ENCODE results near the gene HMGB1.
A peak's percentile ranks its signal among the peaks of the same experiment; 100 is the strongest.
"Not testable (repeated sequence)": the region's sequence is repeated elsewhere in the genome, so short reads cannot be mapped to it uniquely, and the experiment has no call there.

HMGB1 gene

GRCh38 chr13:30464496-30465342, 1.0 kb downstream of the HMGB1 start:
- DNase-seq: peak; percentile 50

GRCh38 chr13:30463787-30464495, 1.8 kb downstream of the HMGB1 start:
- DNase-seq: no peak

GRCh38 chr13:30461279-30462066, 4.3 kb downstream of the HMGB1 start:
- not testable (repeated sequence) for DNase-seq

- DNase-seq: no peak
These were observed 8.3 kb downstream of the HMGB1 start for GRCh38 chr13:30457306-30457891.

GRCh38 chr13:30456290-30456689, 9.4 kb downstream of the HMGB1 start:
- DNase-seq: no peak

GRCh38 chr13:30454991-30455390, 10.7 kb downstream of the HMGB1 start:
- DNase-seq: no peak

GRCh38 chr13:30453727-30454126, 12.0 kb downstream of the HMGB1 start:
- no peak for DNase-seq

GRCh38 chr13:30451476-30451875, 14.3 kb downstream of the HMGB1 start:
- DNase-seq: not testable (repeated sequence)

- no peak for DNase-seq
These were observed 15.7 kb downstream of the HMGB1 start for GRCh38 chr13:30450066-30450465.

GRCh38 chr13:30448441-30448840, 17.3 kb downstream of the HMGB1 start:
- DNase-seq: no peak

GRCh38 chr13:30446126-30446500, 19.6 kb downstream of the HMGB1 start:
- no peak for DNase-seq

- DNase-seq: no peak
These were observed 21.8 kb downstream of the HMGB1 start for GRCh38 chr13:30443957-30444404.

GRCh38 chr13:30443491-30443890, 22.2 kb downstream of the HMGB1 start:
- not testable (repeated sequence) for DNase-seq

GRCh38 chr13:30442926-30443325, 22.8 kb downstream of the HMGB1 start:
- DNase-seq: no peak

- DNase-seq: no peak
These were observed 24.6 kb downstream of the HMGB1 start for GRCh38 chr13:30440910-30441703.

GRCh38 chr13:30438286-30438685, 27.4 kb downstream of the HMGB1 start:
- no peak for DNase-seq

GRCh38 chr13:30437177-30437576, 28.6 kb downstream of the HMGB1 start:
- DNase-seq: no peak

- DNase-seq: no peak
These were observed 29.8 kb downstream of the HMGB1 start for GRCh38 chr13:30435911-30436451.

GRCh38 chr13:30431269-30431940, 34.3 kb downstream of the HMGB1 start:
- DNase-seq: no peak

- no peak for DNase-seq
These were observed 35.7 kb downstream of the HMGB1 start for GRCh38 chr13:30429721-30430694.

All from NCI-H2171 (cell line).